Adrenal gland (tissue), 12 donors: ENCODE data around the gene RAB1B. TPM values are rescaled to one million over a fixed set of nuclear protein-coding genes. Genes with fewer than 3 reads are reported as not detected.

Source experiments
- DNase-seq, 7 donors: peaks; one replicate each; pipeline ENCODE4 v3.0.0-alpha.2; 2019 to 2020
- H3K27ac ChIP-seq, 5 donors: fragments of 200-600 bp; sonication (generic) in 4 of 5; 1 replicate in 3 of 5; 2 replicates in 2 of 5; pipeline versions ENCODE4 v1.5.1 to v1.8.0; 2016 to 2020; ENCODE audit warnings: mild to moderate bottlenecking in 1 of 5
- H3K27me3 ChIP-seq: fragments of 200-600 bp; 2 replicates; pipeline ENCODE4 v1.8.0; 2021
- H3K36me3 ChIP-seq, 2 donors: fragments of 200-600 bp; replicated peaks in 1 of 2; 1 replicate in 1 of 2; 2 replicates in 1 of 2; pipeline versions ENCODE4 v1.5.1 to v1.8.0; 2018 to 2022
- H3K4me1 ChIP-seq, 2 donors: fragments of 200-600 bp; replicated peaks in 1 of 2; 1 replicate in 1 of 2; 2 replicates in 1 of 2; pipeline versions ENCODE4 v1.5.1 to v1.8.0; 2018 to 2021
- H3K4me3 ChIP-seq, 4 donors: fragments of 200-600 bp; sonication (generic) in 3 of 4; one replicate each; pipeline ENCODE4 v1.5.1; 2016 to 2018
- H3K9me3 ChIP-seq, 3 donors: fragments of 200-600 bp; sonication (generic) in 1 of 3; replicated peaks in 1 of 3; 1 replicate in 2 of 3; 2 replicates in 1 of 3; pipeline versions ENCODE4 v1.5.1 to v1.8.0; 2016 to 2021
- CTCF ChIP-seq, 6 experiments: fragments of 450-650 bp in 4 of 6; fragments of 200-600 bp in 2 of 6; sonication (generic) in 1 of 6; IDR thresholded peaks; 1 replicate in 5 of 6; 2 replicates in 1 of 6; pipeline versions ENCODE4 v1.5.1 to v1.8.0; 2016 to 2021; ENCODE audit warnings: antibody characterized with exemption in 6 of 6, mild to moderate bottlenecking in 2 of 6, moderate library complexity in 1 of 6
- POLR2A ChIP-seq, 2 donors: fragments of 450-650 bp; IDR thresholded peaks; one replicate each; pipeline ENCODE4 v1.6.1; 2017; ENCODE audit warnings: antibody characterized with exemption in 2 of 2, mild to moderate bottlenecking in 2 of 2, moderate library complexity in 1 of 2
- WGBS, 4 donors: extraction: QIAGEN DNeasy Blood & Tissue Kit in 2 of 4; methylation state at CpG; one replicate each; pipeline versions ENCODE4 v1.1.5 to v1.1.7; 2013 to 2017; 5-methylcytosine and 5-hydroxymethylcytosine counted together
- intact Hi-C, 2 donors: fragments of 100-400 bp; cut with DNase I; formaldehyde crosslinking; loops; one replicate each; pipeline versions ENCODE4 v1.14.1 to v1.15.0; 2022 to 2023
- polyA plus RNA-seq, 3 donors: library from polyadenylated mRNA; stranded (reverse); fragments of 200-250 nt in 2 of 3; fragments of 350-450 nt in 1 of 3; fragmentation: Illumina TruSeq in 1 of 3; extraction: RNeasy Lipid Tissue Mini Kit (QIAGEN cat#74804) in 1 of 3; gene quantifications; one replicate each; pipeline ENCODE4 v1.2.3, GENCODE V29; 2013 to 2014
- total RNA-seq, 9 donors: library from RNA; depleted of rRNA in 4 of 9; stranded (reverse); fragments of >200 nt in 4 of 9; fragments of 120-200 nt in 1 of 9; fragmentation: NEBNext Ultra II Directional in 1 of 9; extraction: Animal tissue kit (Norgen Biotek cat#: 25700) in 1 of 9; gene quantifications; one replicate each; pipeline versions ENCODE4 v1.1.0 to v1.2.4, GENCODE V29; 2013 to 2023
- donor health status: healthy with polysubstance abuse.
- donor health status: Bipolar disorder and iron deficiency.
- donor health status: DM: yes; HTN: yes; CAD: no.
- donor health status: DM: no; HTN: no; CAD: no.
- donor health status: DM: no; HTN: no; CAD: no.
- donor health status: DM: yes; HTN: yes; CAD: no.

Gene RAB1B
- total and polyA plus RNA-seq, 12 donors, result 109 to 190 (median 162) TPM

GRCh38 chr11:66264383-66264782, 4.1 kb upstream of the RAB1B start:
- H3K27ac ChIP-seq, result no peak overlapping the region
- TF ChIP-seq POLR2A (IDR thresholded peaks at IDR 0.05) (no peak), CTCF (IDR thresholded peaks at IDR 0.05) (no peak)
- H3K4me1 ChIP-seq, result peaks cover under 1 to 13% of the 10 kb centered on the region in 2 donors
- H3K36me3 ChIP-seq, result peaks cover 0 to 19% of the 10 kb centered on the region in 2 donors
- no peaks in the 10 kb centered on the region for H3K9me3 ChIP-seq
- no peaks in the 10 kb centered on the region for H3K27me3 ChIP-seq
- no peak overlapping the region for H3K4me3 ChIP-seq
- DNase-seq, result no peak
- intact Hi-C loops, result no loop called here
- WGBS, 4 donors, result 91 to 94% (median 92%) methylated on average over 7 to 8 of the region's 8 CpGs

- no peak overlapping the region for H3K4me3 ChIP-seq
- intact Hi-C loops, result no loop called here
- H3K36me3 ChIP-seq, result peaks cover 0 to 19% of the 10 kb centered on the region in 2 donors
- peak in 1 of 7 donors; percentile 18 for DNase-seq
- no peaks in the 10 kb centered on the region for H3K27me3 ChIP-seq
- WGBS, 4 donors, result 73 to 93% (median 78%) methylated on average over 7 to 12 of the region's 12 CpGs
- H3K27ac ChIP-seq, result no peak overlapping the region
- TF ChIP-seq CTCF (IDR thresholded peaks at IDR 0.05) (peak in 3 of 6 experiments; percentile 7 to 17 (median 17)), POLR2A (IDR thresholded peaks at IDR 0.05) (no peak)
- peaks cover 5 to 18% of the 10 kb centered on the region in 2 donors for H3K4me1 ChIP-seq
- H3K9me3 ChIP-seq, result no peaks in the 10 kb centered on the region
These were observed 3.5 kb upstream of the RAB1B start for GRCh38 chr11:66264914-66265313.

- peaks cover 5 to 24% of the 10 kb centered on the region in 2 donors for H3K4me1 ChIP-seq
- TF ChIP-seq CTCF (IDR thresholded peaks at IDR 0.05) (no peak), POLR2A (IDR thresholded peaks at IDR 0.05) (no peak)
- no peak overlapping the region for H3K27ac ChIP-seq
- no peak overlapping the region for H3K4me3 ChIP-seq
- peaks cover 0 to 22% of the 10 kb centered on the region in 2 donors for H3K36me3 ChIP-seq
- no peaks in the 10 kb centered on the region for H3K9me3 ChIP-seq
- H3K27me3 ChIP-seq, result no peaks in the 10 kb centered on the region
- peak in 1 of 7 donors; percentile 52 for DNase-seq
- intact Hi-C loops, result no loop called here
- WGBS, 4 donors, result 93 to 94% (median 94%) methylated on average over 18 to 26 of the region's 26 CpGs
These were observed 2.7 kb upstream of the RAB1B start for GRCh38 chr11:66265531-66266377.

- peaks cover 0 to 25% of the 10 kb centered on the region in 2 donors for H3K36me3 ChIP-seq
- no peaks in the 10 kb centered on the region for H3K9me3 ChIP-seq
- TF ChIP-seq CTCF (IDR thresholded peaks at IDR 0.05), result no peak
- no peak for TF ChIP-seq POLR2A (IDR thresholded peaks at IDR 0.05)
- H3K27me3 ChIP-seq, result no peaks in the 10 kb centered on the region
- peak overlapping the region in 1 of 4 donors; percentile 94 for H3K4me3 ChIP-seq
- peaks cover 5 to 24% of the 10 kb centered on the region in 2 donors for H3K4me1 ChIP-seq
- intact Hi-C loops, result no loop called here
- DNase-seq, result peak in 2 of 7 donors; percentile 36 to 68
- H3K27ac ChIP-seq, result peak overlapping the region in 3 of 5 donors; percentile 89 to 98 (median 95)
- WGBS, 4 donors, result 81 to 86% (median 83%) methylated on average over 10 to 20 of the region's 20 CpGs
These were observed 1.9 kb upstream of the RAB1B start for GRCh38 chr11:66266378-66267038.
